Stimulated activated CD4-positive, alpha-beta T cell treated with anti-CD3 and anti-CD28 coated beads, Interleukin-1b, Interleukin-23, amount 100 ng/mL, for 48 hours (primary cell): ENCODE data around the gene MCAM.

ENCODE experiments used
- DNase-seq: peaks from one replicate; pipeline ENCODE4 v3.0.0-alpha.2; 2020

Gene MCAM

DNA sequence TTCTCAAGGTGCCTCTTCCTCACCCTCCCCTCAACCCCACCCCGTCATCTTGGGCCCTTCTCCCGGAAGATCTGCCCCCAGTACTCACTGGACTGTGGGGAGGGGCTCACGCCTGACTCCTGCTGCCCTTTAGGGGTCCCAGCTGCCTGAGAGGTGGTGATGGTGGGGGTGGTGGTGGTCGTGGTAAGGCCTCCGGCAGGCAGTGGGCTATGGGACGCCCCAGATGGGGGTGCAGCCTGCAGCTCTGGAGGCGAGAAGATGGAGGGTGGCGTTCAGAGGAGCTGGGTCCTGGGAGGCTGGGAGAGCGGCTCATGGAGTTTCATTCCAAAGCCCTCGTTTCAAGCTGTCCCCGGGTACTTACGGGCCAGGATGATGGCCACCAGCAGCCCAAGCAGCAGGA, 28.8 kb upstream of the MCAM start:
- DNase-seq = no peak

DNA sequence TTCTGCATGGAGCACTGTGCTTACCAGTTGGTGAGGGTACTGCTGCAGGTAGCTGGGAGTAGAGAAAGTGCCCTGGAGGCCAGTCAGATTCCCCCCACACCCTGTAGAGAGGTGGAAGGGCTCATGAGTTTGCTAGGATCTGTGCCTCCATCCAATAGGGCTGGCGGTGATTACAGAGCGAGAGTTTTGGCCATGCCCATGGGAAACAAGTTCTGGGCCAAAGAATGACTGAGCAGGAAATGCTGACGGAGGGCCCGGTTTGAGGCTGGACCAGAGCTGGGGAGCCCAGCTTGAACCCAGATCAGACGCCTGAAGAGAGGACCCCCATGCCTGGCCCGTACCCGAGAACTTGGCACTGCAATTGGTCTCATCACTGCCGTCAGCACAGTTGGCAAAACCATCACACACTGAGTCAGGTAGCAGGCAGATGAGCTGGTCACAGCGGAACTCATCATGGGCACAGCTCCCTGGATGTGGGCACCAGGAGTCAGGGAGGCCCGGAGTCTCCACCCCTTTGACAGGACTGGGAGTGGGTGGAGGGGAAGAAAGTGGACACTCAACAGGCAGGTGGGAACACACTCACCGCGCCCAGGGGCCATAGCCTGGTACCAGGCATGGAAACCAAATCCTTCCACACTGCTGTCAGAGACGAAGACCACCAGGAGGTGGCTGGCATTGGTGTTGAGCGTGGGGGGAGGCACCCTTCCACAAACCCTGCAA, 27.5 kb upstream of the MCAM start:
- no peak for DNase-seq

- DNase-seq = no peak
These were observed 26.8 kb upstream of the MCAM start for GRCh38 chr11:119343726-119344125.

DNA sequence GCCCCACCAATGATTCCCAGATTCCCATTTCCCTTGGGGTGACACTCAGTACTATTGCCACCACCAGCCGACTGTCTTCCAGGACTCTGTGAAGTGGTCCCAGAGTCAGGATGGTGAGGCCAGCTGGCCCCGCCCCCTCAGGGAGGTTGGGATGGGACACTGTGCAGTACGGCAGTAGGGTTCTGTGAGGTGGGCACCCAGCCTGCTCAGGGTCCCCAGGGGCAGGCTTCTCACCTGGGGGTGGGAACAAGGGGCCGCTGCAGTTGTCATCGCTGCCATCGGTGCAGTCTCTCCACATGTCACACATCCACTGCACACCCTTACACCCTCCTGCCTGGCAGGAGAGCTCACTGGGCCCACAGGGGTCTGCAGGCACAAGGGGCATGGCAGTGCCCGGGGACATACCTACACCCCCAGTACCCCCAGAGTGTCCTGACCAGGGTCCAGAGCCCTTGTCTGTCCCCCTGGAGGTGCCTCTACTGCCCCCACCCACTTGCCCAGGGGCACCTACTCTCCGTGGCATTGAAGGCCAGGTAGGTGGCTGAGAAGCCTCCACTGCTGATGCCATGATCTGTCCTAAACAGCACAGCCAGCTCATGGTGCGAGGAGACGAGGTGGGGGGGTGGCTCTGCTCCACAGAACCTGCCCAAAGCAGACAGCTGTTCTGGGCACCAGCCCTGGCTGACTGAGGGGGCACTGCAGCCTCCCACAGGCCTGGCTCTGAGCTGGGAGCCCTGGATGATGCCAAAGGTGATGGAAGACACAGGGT, 25.6 kb upstream of the MCAM start:
- no peak for DNase-seq

DNA sequence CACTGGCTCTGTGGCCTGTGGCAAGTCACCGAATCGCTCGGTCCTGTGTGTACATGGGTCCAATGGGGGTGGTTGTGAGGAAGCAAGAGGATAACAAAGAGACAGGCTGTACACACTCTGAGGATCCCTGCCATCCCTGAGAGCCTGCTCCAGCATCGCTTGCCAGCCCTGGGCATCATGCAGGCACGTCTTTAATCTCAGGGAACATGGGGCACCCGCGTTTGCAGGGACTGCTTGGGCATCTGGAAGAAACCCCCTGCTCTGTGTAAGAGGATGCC, 25.0 kb upstream of the MCAM start:
- no peak for DNase-seq

DNA sequence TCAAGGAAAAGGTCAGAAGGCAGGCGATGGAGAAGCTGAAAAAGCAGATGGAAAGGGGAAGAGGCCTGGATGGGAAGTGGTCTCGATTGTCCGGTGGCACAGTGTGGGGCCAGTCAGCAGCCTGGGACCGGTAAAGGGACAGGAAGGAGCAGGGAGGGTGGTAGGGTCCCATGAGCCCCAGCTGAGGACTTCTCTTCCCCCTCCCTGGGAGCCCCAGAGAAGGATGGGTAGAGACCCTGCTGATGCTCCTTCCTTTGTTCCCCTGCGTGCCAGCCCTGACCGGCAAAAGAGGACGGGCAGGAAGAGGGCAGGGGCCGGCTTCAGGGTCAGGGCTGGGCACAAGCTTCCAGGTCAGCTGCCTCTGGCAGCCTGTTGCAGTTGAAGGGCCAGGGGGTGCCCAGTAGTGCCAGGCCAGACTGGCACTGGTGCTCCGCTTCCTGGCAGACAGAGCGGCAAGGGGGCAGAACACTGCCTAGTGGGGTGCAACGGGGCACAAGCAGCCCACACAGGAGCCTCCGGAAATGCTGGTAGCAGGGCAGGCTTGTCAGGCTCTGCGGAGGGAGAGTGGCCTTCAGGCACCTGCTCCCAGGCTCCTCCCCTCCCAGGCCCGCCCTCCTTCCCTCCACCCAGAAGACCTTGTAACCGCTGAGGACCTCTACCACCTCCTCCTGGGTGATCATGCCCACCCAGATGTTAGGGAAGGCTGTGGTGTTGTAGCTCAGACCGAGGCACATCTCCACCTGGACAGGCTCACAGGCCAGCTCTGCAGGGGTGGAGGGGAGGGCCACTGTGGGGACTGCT, 24.5 kb upstream of the MCAM start:
- no peak for DNase-seq

DNA sequence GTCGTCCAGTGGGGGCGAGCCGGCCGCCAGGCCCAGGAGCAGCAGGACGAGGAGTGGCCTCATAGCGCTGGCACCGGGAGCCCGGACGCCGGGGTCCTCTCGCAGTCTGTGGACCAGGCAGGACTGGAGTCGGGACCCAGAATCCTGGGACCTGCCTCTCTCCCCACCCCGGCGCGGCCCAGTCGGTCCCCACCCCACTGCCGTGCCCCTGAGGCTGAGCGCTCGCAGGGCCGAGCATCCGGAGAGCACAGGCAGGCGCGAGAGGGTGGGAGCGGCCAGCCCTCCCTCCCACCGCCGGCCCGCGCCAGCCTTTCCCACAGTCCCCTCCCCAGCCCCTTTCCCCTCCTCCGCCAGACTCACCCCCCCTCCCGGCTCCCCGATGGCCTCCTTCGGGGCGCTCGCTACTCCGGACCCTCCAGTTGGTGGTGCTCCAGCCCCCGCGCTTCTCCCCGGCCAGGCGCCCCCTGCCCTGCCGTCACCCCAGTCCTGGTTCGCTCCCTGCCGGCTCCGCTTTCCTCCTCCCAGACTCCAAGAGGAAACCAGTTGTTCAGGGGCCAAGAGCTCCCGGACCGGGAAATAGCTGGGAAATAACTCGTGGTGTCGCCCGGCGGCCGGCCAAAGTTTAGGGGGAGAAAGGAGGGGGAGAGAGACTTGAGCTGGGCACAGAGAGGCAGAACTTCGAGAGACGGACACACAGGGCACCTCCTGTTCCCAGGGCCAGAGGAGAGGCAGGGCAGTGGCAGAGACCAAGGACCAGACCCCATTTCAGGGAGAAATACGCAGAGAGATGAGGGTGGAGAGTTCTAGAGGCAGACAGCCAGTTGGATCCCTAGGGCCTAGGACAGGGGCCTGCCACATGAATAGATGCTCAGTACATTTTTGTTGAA, 23.6 kb upstream of the MCAM start, which contains the start of gene C1QTNF5:
C1QTNF5 (minus strand) TSS at position 549 of the 887 bp plus-strand sequence; CDS start at position 63, 486 bp downstream.
- no peak for DNase-seq

- no peak for DNase-seq
These were observed 22.8 kb upstream of the MCAM start for GRCh38 chr11:119339589-119340334.

GRCh38 chr11:119338965-119339588, 22.1 kb upstream of the MCAM start:
- no peak for DNase-seq

DNA sequence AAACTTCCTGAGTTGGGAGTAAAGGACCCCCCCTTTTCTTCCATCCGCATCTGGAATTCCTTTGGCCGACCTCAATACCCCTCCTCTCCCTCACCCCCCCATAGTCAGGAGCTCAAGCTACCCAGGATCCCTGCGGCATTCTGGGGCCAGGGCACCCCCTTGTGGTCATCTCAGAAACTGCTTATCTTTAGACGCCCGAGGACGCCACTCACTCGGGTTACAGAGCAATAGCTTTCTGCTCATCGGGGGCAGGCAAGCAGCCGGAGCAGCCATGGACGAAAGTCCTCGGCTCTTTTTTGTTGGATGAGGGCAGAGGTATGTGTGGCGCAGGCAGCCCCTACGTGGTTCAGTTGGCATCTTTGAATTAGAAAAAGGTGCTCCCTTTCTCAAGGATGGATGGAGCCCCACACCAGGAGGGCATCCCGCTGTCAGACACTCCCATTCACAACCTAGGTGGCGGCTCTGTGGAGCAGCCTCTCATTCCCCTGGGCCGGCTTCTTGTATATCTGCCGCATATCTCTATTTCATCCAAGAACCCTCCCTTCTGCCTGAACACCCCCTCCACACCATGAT, 21.5 kb upstream of the MCAM start:
- DNase-seq = peak; percentile 69

GRCh38 chr11:119337581-119338317, 20.8 kb upstream of the MCAM start:
- DNase-seq = no peak

DNA sequence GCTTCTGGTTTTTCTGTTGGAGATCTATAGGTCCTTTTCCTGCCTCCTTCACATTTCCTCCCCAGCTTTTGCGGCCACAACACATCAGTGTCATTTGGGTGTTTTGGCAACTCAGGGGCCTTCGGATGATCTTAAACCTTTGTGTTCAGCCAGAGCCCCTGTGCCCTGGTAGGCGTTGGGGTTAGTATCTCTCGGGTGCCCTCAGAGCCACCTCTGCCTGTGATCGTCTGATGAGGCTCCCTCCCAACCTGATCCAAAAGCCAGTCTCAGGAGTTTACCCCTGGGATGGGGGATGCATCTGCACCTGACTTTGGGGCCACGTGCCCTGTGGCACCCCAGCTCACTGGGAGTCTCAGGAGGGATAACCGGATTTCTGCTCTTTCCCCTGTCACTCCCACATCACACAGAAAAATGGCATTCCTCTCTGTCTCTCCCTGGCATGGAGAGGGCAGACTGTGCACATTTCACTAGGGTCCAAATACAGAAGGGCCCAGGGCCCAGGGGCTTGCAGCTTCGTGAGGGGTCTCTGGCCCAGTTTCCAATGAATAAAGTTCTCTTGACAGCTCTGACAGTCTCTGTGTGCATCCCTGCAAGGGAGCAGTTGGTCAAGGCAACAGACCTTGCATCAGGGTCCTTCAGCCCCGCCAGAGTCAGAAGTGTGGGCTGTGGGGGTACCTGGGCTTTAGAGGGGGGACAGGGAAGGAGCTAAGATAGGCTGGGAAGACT, 20.0 kb upstream of the MCAM start:
- DNase-seq = no peak

DNA sequence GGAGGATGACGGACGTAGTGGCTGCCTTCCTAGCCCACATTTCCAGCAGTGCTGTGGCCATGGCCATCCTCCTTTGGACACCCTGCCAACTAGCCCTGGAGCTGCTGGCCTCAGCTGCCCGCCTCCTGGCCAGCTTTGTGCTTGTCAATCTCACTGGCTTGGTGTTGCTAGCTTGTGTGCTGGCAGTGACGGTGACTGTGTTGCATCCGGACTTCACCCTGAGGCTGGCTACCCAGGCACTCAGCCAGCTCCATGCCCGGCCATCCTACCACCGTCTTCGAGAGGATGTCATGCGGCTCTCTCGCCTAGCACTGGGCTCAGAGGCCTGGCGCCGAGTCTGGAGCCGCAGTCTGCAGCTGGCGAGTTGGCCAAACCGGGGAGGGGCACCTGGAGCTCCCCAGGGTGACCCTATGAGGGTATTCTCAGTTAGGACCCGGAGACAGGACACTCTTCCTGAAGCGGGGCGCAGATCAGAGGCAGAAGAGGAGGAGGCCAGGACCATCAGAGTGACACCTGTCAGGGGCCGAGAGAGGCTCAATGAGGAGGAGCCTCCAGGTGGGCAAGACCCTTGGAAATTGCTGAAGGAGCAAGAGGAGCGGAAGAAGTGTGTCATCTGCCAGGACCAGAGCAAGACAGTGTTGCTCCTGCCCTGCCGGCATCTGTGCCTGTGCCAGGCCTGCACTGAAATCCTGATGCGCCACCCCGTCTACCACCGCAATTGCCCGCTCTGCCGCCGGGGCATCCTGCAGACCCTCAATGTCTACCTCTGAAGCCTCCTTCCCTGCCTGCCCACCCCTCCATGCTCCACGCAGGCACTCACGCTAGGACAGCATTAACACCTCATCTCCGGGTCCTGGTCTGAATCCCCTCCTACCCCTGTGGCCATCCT, 19.0 kb upstream of the MCAM start:
- no peak for DNase-seq

DNA sequence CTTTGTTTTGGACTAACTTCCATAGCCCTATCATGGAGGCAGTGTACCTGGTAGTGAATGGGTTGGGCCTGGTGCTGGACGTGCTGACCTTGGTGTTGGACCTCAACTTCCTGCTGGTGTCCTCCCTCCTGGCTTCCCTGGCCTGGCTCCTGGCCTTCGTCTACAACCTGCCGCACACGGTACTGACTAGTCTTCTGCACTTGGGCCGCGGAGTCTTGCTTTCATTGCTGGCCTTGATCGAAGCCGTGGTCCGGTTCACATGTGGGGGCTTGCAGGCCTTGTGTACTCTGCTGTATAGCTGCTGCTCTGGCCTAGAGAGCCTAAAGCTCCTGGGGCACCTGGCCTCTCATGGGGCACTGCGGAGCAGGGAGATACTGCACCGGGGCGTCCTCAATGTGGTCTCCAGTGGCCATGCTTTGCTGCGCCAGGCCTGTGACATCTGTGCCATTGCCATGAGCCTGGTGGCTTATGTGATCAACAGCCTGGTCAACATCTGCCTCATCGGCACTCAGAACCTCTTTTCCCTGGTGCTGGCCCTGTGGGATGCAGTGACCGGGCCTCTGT, 18.2 kb upstream of the MCAM start:
- DNase-seq = no peak

DNA sequence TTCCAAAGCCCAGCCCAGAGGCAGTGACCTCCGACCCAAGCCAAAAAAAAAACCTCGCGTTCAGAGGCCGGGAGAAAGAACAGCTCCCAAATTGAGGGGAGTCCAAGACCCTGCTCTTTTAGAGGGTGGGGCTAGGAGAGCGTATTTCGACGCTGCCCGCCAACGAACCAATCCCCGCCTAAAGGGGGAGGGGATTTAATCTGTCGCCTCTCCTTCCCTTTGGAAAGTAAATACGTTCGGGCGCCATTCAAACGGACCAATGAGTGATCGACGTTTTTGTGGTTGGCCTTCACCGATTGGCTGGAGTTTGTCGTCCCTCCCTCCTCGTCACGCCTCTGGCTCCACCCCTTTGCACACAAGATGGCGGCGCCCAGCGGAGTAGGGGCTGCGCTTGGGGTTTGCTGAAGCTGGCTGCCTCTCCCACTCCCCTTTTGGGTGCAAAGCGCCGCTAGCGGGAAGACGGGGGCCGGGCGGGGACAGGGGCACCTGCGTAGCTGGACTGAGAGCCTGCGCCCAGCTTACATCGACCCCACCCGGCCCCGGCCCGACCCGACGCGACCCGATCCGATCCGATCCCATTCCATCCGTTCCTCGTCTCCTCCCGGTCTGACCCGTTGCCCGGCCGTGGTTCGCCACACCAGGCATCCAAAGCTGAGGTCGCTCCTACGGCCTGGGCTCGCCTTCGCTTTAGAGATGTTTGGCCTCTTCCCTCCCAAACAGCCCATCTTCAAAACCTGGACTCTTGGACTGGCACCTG, 17.4 kb upstream of the MCAM start, which contains the start of gene RNF26:
RNF26 (plus strand) TSS at position 354 of the 757 bp plus-strand sequence. CDS start 596 bp downstream, outside the sequence.
- DNase-seq = peak; percentile 95

DNA sequence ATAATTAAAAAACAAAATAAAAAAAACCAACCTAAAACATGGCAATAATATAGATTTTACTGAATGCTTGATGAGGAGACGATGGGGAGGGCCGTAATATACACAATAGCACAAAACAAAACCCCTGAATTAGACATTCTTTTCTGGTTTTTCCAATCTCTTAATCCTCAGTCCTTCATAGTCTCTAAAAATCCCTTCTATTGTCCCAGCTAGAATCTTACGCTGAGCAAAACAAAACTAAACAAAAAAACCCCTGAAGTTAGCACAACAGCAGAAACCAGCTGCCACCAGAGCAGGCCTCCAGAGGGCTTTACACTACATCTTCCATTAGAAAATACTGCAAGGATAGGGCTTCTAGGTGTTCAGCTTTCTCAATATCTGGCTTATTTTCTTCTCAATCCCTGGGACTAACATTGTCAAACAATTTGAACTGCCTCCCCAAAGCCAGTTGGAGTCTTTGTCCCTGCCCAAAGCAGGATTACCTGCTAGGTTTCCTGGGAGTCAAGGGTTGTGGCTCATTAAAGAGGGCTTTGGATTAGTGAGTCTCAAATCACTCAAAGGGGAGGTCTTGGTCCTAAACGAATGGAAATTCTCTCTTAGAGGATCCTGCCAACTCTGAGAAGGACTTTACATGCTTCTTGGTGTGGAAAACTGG, 15.3 kb upstream of the MCAM start:
- no peak for DNase-seq

GRCh38 chr11:119330237-119330636, 13.3 kb upstream of the MCAM start:
- DNase-seq = no peak
